Testis (tissue), 3 donors: ENCODE measurements around the gene SLC9A8. TPM values are rescaled to one million over a fixed set of nuclear protein-coding genes. Genes with fewer than 3 reads are reported as not detected.

Experiments
- DNase-seq: peaks from one replicate; pipeline ENCODE4 v3.0.0-alpha.2; 2019
- H3K27ac ChIP-seq, 2 donors: fragments of 200-600 bp; sonication (generic); one replicate each; pipeline ENCODE4 v1.5.1; 2019
- H3K27me3 ChIP-seq: fragments of 200-600 bp; sonication (generic); one replicate; pipeline ENCODE4 v1.5.1; 2019
- H3K36me3 ChIP-seq: fragments of 200-600 bp; sonication (generic); one replicate; pipeline ENCODE4 v1.5.1; 2017; ENCODE audit warnings: low read depth; ENCODE audit errors: missing control alignments
- H3K4me1 ChIP-seq: fragments of 200-600 bp; sonication (generic); one replicate; pipeline ENCODE4 v1.5.1; 2019
- H3K4me3 ChIP-seq, 2 donors: fragments of 200-600 bp; sonication (generic); one replicate each; pipeline ENCODE4 v1.5.1; 2017 to 2019
- H3K9me3 ChIP-seq: fragments of 200-600 bp; sonication (generic); one replicate; pipeline ENCODE4 v1.5.1; 2017
- CTCF ChIP-seq, 3 experiments: fragments of 450-650 bp in 2 of 3; fragments of 200-600 bp in 1 of 3; sonication (generic) in 1 of 3; IDR thresholded peaks; one replicate each; pipeline ENCODE4 v1.5.1; 2016 to 2019; ENCODE audit warnings: antibody characterized with exemption in 3 of 3, mild to moderate bottlenecking in 2 of 3, moderate library complexity in 1 of 3
- POLR2A ChIP-seq: fragments of 450-650 bp; IDR thresholded peaks from one replicate; pipeline ENCODE4 v1.6.1; 2017; ENCODE audit warnings: antibody characterized with exemption, mild to moderate bottlenecking, moderate library complexity
- WGBS, 2 donors: methylation state at CpG; one replicate each; pipeline ENCODE4 v1.1.5; 2018; 5-methylcytosine and 5-hydroxymethylcytosine counted together
- intact Hi-C: fragments of 100-400 bp; cut with DNase I; formaldehyde crosslinking; loops from one replicate; pipeline ENCODE4 v1.15.1; 2023; ENCODE audit warnings: low total_unique reads
- polyA plus RNA-seq: library from polyadenylated mRNA; stranded (reverse); fragments of 350-450 nt; fragmentation: Illumina TruSeq; extraction: RNeasy Lipid Tissue Mini Kit (QIAGEN cat#74804); gene quantifications from one replicate; pipeline ENCODE4 v1.2.3, GENCODE V29; 2014; ENCODE audit warnings: low read depth, low replicate concordance; ENCODE audit not compliant: insufficient read depth
- total RNA-seq, 2 donors: library from RNA; depleted of rRNA; stranded (reverse); fragments of >200 nt; gene quantifications; one replicate each; pipeline ENCODE4 v1.2.3, GENCODE V29; 2016

The SLC9A8 gene
- total and polyA plus RNA-seq, 3 donors from 2014 or later = 21.3 to 33.0 (median 32.7) TPM

- H3K27ac ChIP-seq = no peak overlapping the region
- no peak overlapping the region for H3K4me3 ChIP-seq
- no peaks in the 10 kb centered on the region for H3K27me3 ChIP-seq
- no peaks in the 10 kb centered on the region for H3K4me1 ChIP-seq
- 87 to 94% methylated on average over 3 to 7 of the region's 7 CpGs for WGBS, 2 donors
- TF ChIP-seq POLR2A (no peak), CTCF (IDR thresholded peaks at IDR 0.05) (no peak)
- H3K36me3 ChIP-seq = no peaks in the 10 kb centered on the region
- DNase-seq = no peak
- H3K9me3 ChIP-seq = no peaks in the 10 kb centered on the region
- intact Hi-C loops = no loop called here
Observed at GRCh38 chr20:49865559-49865958, 52.9 kb downstream of the SLC9A8 start.

- no peak for TF ChIP-seq POLR2A
- no peak for TF ChIP-seq CTCF (IDR thresholded peaks at IDR 0.05)
- Histone ChIP-seq H3K4me1 (no peaks in the 10 kb centered on the region), H3K27ac (no peak overlapping the region), H3K9me3 (no peaks in the 10 kb centered on the region), H3K36me3 (no peaks in the 10 kb centered on the region), H3K4me3 (no peak overlapping the region), H3K27me3 (no peaks in the 10 kb centered on the region)
- WGBS, 2 donors = 88 to 91% methylated on average over 8 of the region's 8 CpGs
- intact Hi-C loops = no loop called here
- DNase-seq = no peak
Observed at GRCh38 chr20:49866051-49866450, 53.4 kb downstream of the SLC9A8 start.

GRCh38 chr20:49867453-49868215, 55.0 kb downstream of the SLC9A8 start:
- H3K9me3 ChIP-seq = no peaks in the 10 kb centered on the region
- TF ChIP-seq CTCF (IDR thresholded peaks at IDR 0.05) = no peak
- TF ChIP-seq POLR2A = no peak
- no peaks in the 10 kb centered on the region for H3K4me1 ChIP-seq
- no peak for DNase-seq
- H3K4me3 ChIP-seq = no peak overlapping the region
- H3K27me3 ChIP-seq = no peaks in the 10 kb centered on the region
- intact Hi-C loops = no loop called here
- H3K27ac ChIP-seq = no peak overlapping the region
- no peaks in the 10 kb centered on the region for H3K36me3 ChIP-seq
- WGBS, 2 donors = 84 to 93% methylated on average over 9 of the region's 9 CpGs

GRCh38 chr20:49868538-49868937, 55.9 kb downstream of the SLC9A8 start:
- no peaks in the 10 kb centered on the region for H3K9me3 ChIP-seq
- 89 to 93% methylated on average over 3 of the region's 3 CpGs for WGBS, 2 donors
- H3K4me3 ChIP-seq = no peak overlapping the region
- H3K4me1 ChIP-seq = no peaks in the 10 kb centered on the region
- TF ChIP-seq POLR2A = no peak
- no peaks in the 10 kb centered on the region for H3K36me3 ChIP-seq
- DNase-seq = no peak
- intact Hi-C loops = no loop called here
- no peaks in the 10 kb centered on the region for H3K27me3 ChIP-seq
- no peak overlapping the region for H3K27ac ChIP-seq

GRCh38 chr20:49868964-49869363, 56.3 kb downstream of the SLC9A8 start:
- H3K36me3 ChIP-seq = no peaks in the 10 kb centered on the region
- H3K4me3 ChIP-seq = no peak overlapping the region
- intact Hi-C loops = no loop called here
- WGBS, 2 donors = 83 to 88% methylated on average over 5 of the region's 5 CpGs
- TF ChIP-seq CTCF (IDR thresholded peaks at IDR 0.05) = no peak
- no peak for TF ChIP-seq POLR2A
- DNase-seq = no peak
- H3K27me3 ChIP-seq = no peaks in the 10 kb centered on the region
- no peaks in the 10 kb centered on the region for H3K9me3 ChIP-seq
- no peaks in the 10 kb centered on the region for H3K4me1 ChIP-seq
- H3K27ac ChIP-seq = no peak overlapping the region
